CD4-positive, alpha-beta T cell treated with Interleukin-2 at 100 ng/mL for 4 hours (primary cell): ENCODE measurements around the gene ALG10B.
"Not testable (repeated sequence)": the region's sequence is repeated elsewhere in the genome, so short reads cannot be mapped to it uniquely, and the experiment has no call there.

Source experiments
- DNase-seq: peaks from one replicate; pipeline ENCODE4 v3.0.0-alpha.2; 2020; ENCODE audit warnings: low spot score

The ALG10B gene

GRCh38 chr12:38316391-38317129 is at the start of gene ALG10B:
TSS of gene ALG10B (plus strand) at chr12:38316774. CDS start at chr12:38316894, 120 bp downstream.
- DNase-seq, result peak; percentile 96

GRCh38 chr12:38268612-38269011 is 48.0 kb upstream of the ALG10B start:
- no peak for DNase-seq

- DNase-seq, result no peak
These were observed 46.7 kb upstream of the ALG10B start for GRCh38 chr12:38269897-38270296.

- DNase-seq, result no peak
These were observed 36.8 kb upstream of the ALG10B start for GRCh38 chr12:38279756-38280155.

- DNase-seq, result no peak
These were observed 33.7 kb upstream of the ALG10B start for GRCh38 chr12:38282886-38283285.

- DNase-seq, result no peak
These were observed 27.2 kb upstream of the ALG10B start for GRCh38 chr12:38289396-38289795.

GRCh38 chr12:38291160-38291559 is 25.4 kb upstream of the ALG10B start:
- no peak for DNase-seq

- not testable (repeated sequence) for DNase-seq
These were observed 13.6 kb upstream of the ALG10B start for GRCh38 chr12:38302972-38303371.

- DNase-seq, result not testable (repeated sequence)
These were observed 5.4 kb downstream of the ALG10B start for GRCh38 chr12:38321966-38322365.

- DNase-seq, result no peak
These were observed 8.3 kb downstream of the ALG10B start for GRCh38 chr12:38324912-38325311.

- DNase-seq, result no peak
These were observed 10.8 kb downstream of the ALG10B start for GRCh38 chr12:38327356-38327755.

- peak; percentile 57 for DNase-seq
These were observed 11.8 kb downstream of the ALG10B start for GRCh38 chr12:38328306-38328895.

GRCh38 chr12:38330414-38330813 is 13.8 kb downstream of the ALG10B start:
- not testable (repeated sequence) for DNase-seq

GRCh38 chr12:38332814-38333213 is 16.2 kb downstream of the ALG10B start:
- DNase-seq, result no peak

- DNase-seq, result no peak
These were observed 25.9 kb downstream of the ALG10B start for GRCh38 chr12:38342444-38342843.

GRCh38 chr12:38343256-38343655 is 26.7 kb downstream of the ALG10B start:
- DNase-seq, result not testable (repeated sequence)

GRCh38 chr12:38343916-38344315 is 27.3 kb downstream of the ALG10B start:
- DNase-seq, result not testable (repeated sequence)

- no peak for DNase-seq
These were observed 34.0 kb downstream of the ALG10B start for GRCh38 chr12:38350342-38351174.

- DNase-seq, result not testable (repeated sequence)
These were observed 34.6 kb downstream of the ALG10B start for GRCh38 chr12:38351175-38351508.

GRCh38 chr12:38367506-38367905 is 50.9 kb downstream of the ALG10B start:
- no peak for DNase-seq

- no peak for DNase-seq
These were observed 53.7 kb downstream of the ALG10B start for GRCh38 chr12:38370311-38370710.

- DNase-seq, result no peak
These were observed 57.2 kb downstream of the ALG10B start for GRCh38 chr12:38373784-38374183.

GRCh38 chr12:38374751-38375150 is 58.2 kb downstream of the ALG10B start:
- no peak for DNase-seq
